H1 (cell line): ENCODE data around the gene LFNG. TPM values are rescaled to one million over a fixed set of nuclear protein-coding genes. Genes with fewer than 3 reads are reported as not detected.
"Not testable (repeated sequence)": the region's sequence is repeated elsewhere in the genome, so short reads cannot be mapped to it uniquely, and the experiment has no call there.

Experiments used
- CTCF ChIA-PET: fragments of 300-600 bp; sonication (Branson Sonifier 250); formaldehyde crosslinking; loops from one replicate; lab custom pipeline; 2021; ENCODE audit not compliant: partially characterized antibody; lab: Charles Lee
- POLR2A ChIA-PET: fragments of 300-600 bp; sonication (Branson Sonifier 250); formaldehyde crosslinking; loops from one replicate; lab custom pipeline; 2021; ENCODE audit warnings: inconsistent platforms; ENCODE audit not compliant: partially characterized antibody; lab: Charles Lee
- DNase-seq, 2 experiments: peaks; one replicate each; pipeline versions ENCODE4 v3.0.0 to v3.0.0-alpha.2; 2010 to 2022; ENCODE audit warnings: low spot score in 2 of 2, low read depth in 1 of 2, mixed read lengths in 1 of 2
- FAIRE-seq: peaks from 2 replicates; lab custom pipeline; 2011; peaks lifted over from hg19 to GRCh38; lab: Jason Lieb, UNC
- H2AFZ ChIP-seq: 2 replicates; pipeline ENCODE4 v1.8.1; 2012; ENCODE audit warnings: low read length, inconsistent platforms
- H2AK5ac ChIP-seq: 2 replicates; pipeline ENCODE4 v1.6.1; 2013; ENCODE audit warnings: low read depth, low read length
- H2BK120ac ChIP-seq: replicated peaks from 2 replicates; pipeline ENCODE3; 2013; ENCODE audit warnings: low read depth, low read length, inconsistent platforms
- H2BK12ac ChIP-seq: 2 replicates; pipeline ENCODE4 v1.6.1; 2013; ENCODE audit warnings: low read depth, low read length
- H2BK15ac ChIP-seq: 2 replicates; pipeline ENCODE4 v1.6.1; 2013; ENCODE audit warnings: low read length
- H2BK20ac ChIP-seq: 2 replicates; pipeline ENCODE4 v1.6.1; 2013; ENCODE audit warnings: low read length
- H2BK5ac ChIP-seq: 2 replicates; pipeline ENCODE4 v1.6.1; 2013; ENCODE audit warnings: low read depth, low read length
- H3K14ac ChIP-seq: 2 replicates; pipeline ENCODE4 v1.6.1; 2013; ENCODE audit warnings: inconsistent platforms; ENCODE audit not compliant: insufficient read length
- H3K18ac ChIP-seq: 2 replicates; pipeline ENCODE4 v1.6.1; 2013; ENCODE audit warnings: low read length; ENCODE audit errors: extremely low read depth
- H3K23ac ChIP-seq: 2 replicates; pipeline ENCODE4 v1.6.1; 2013; ENCODE audit warnings: inconsistent platforms; ENCODE audit not compliant: insufficient read length
- H3K23me2 ChIP-seq: 2 replicates; pipeline ENCODE4 v1.6.1; 2013; ENCODE audit warnings: low read depth, low read length
- H3K27ac ChIP-seq: 2 replicates; pipeline ENCODE4 v1.6.1; 2011; ENCODE audit warnings: low read depth, low read length, inconsistent platforms
- H3K27me3 ChIP-seq, 4 experiments: replicated peaks in 1 of 4; 1 replicate in 1 of 4; 2 replicates in 3 of 4; pipeline versions ENCODE4 v1.6.1 to v1.8.1; 2011 to 2013; ENCODE audit warnings: low read length in 3 of 4, mild to moderate bottlenecking in 3 of 4, inconsistent platforms in 2 of 4, mixed read lengths in 2 of 4, moderate library complexity in 1 of 4; ENCODE audit not compliant: control insufficient read depth in 3 of 4, insufficient read depth in 3 of 4; ENCODE audit errors: extremely low read depth in 1 of 4
- H3K36me3 ChIP-seq, 4 experiments: 2 replicates each; pipeline versions ENCODE4 v1.6.1 to v1.8.1; 2011 to 2013; ENCODE audit warnings: mild to moderate bottlenecking in 4 of 4, low read length in 3 of 4, moderate library complexity in 2 of 4, control low read depth in 1 of 4, inconsistent platforms in 1 of 4; ENCODE audit not compliant: insufficient read depth in 4 of 4, control insufficient read depth in 2 of 4
- H3K4ac ChIP-seq: replicated peaks from 2 replicates; pipeline ENCODE3; 2013; ENCODE audit warnings: low read length, low read depth, mixed read lengths, inconsistent platforms; ENCODE audit not compliant: insufficient read length
- H3K4me1 ChIP-seq, 4 experiments: replicated peaks in 1 of 4; 1 replicate in 1 of 4; 2 replicates in 3 of 4; pipeline versions ENCODE4 v1.6.1 to v1.8.1; 2011 to 2013; ENCODE audit warnings: low read length in 3 of 4, inconsistent platforms in 2 of 4, mixed read lengths in 1 of 4; ENCODE audit not compliant: insufficient read depth in 4 of 4, control insufficient read depth in 3 of 4
- H3K4me2 ChIP-seq, 2 experiments: 2 replicates each; pipeline versions ENCODE4 v1.6.1 to v1.8.1; 2011 to 2013; ENCODE audit warnings: low read depth in 2 of 2, low read length in 2 of 2, control low read depth in 1 of 2, inconsistent platforms in 1 of 2, mild to moderate bottlenecking in 1 of 2; ENCODE audit not compliant: insufficient read depth in 1 of 2
- H3K4me3 ChIP-seq, 4 experiments: fragments of 200-600, 300-600 bp in 1 of 4; sonication (generic), shearing (Covaris generic), sonication (Bioruptor Twin) in 1 of 4; 2 replicates each; pipeline versions ENCODE4 v1.5.1 to v1.8.1; 2011 to 2016; ENCODE audit warnings: low read length in 4 of 4, low read depth in 3 of 4, control low read depth in 2 of 4, inconsistent platforms in 2 of 4, mild to moderate bottlenecking in 2 of 4, mixed read lengths in 1 of 4, moderate library complexity in 1 of 4; ENCODE audit not compliant: insufficient read depth in 2 of 4; ENCODE audit errors: extremely low read depth in 1 of 4
- H3K56ac ChIP-seq: replicated peaks from 2 replicates; pipeline ENCODE3; 2013; ENCODE audit warnings: low read depth, mild to moderate bottlenecking, mixed read lengths, low read length, inconsistent platforms; ENCODE audit not compliant: insufficient read length
- H3K79me1 ChIP-seq: 2 replicates; pipeline ENCODE4 v1.6.1; 2013; ENCODE audit warnings: low read depth, low read length, control low read depth
- H3K79me2 ChIP-seq, 2 experiments: 2 replicates each; pipeline versions ENCODE4 v1.6.1 to v1.8.1; 2012 to 2013; ENCODE audit warnings: low read length in 2 of 2, mild to moderate bottlenecking in 2 of 2, inconsistent platforms in 1 of 2; ENCODE audit not compliant: insufficient read depth in 2 of 2, control insufficient read depth in 1 of 2
- H3K9ac ChIP-seq, 4 experiments: replicated peaks in 1 of 4; 1 replicate in 1 of 4; 2 replicates in 3 of 4; pipeline versions ENCODE4 v1.6.1 to v1.8.1; 2011 to 2013; ENCODE audit warnings: low read depth in 3 of 4, low read length in 3 of 4, control low read depth in 2 of 4, mild to moderate bottlenecking in 2 of 4, moderate library complexity in 2 of 4, inconsistent platforms in 1 of 4; ENCODE audit errors: extremely low read depth in 1 of 4
- H3K9me3 ChIP-seq, 2 experiments: 2 replicates each; pipeline versions ENCODE4 v1.6.1 to v1.8.1; 2012 to 2013; ENCODE audit warnings: mild to moderate bottlenecking in 2 of 2, moderate library complexity in 2 of 2, control low read depth in 1 of 2, inconsistent platforms in 1 of 2, low read depth in 1 of 2, low read length in 1 of 2, mixed read lengths in 1 of 2; ENCODE audit not compliant: insufficient read depth in 2 of 2
- H4K20me1 ChIP-seq, 2 experiments: replicated peaks in 1 of 2; 2 replicates each; pipeline versions ENCODE3 to v1.8.1; 2011 to 2013; ENCODE audit warnings: inconsistent platforms in 2 of 2, low read length in 2 of 2, mild to moderate bottlenecking in 1 of 2; ENCODE audit not compliant: insufficient read depth in 2 of 2, control insufficient read depth in 1 of 2
- H4K5ac ChIP-seq: 2 replicates; pipeline ENCODE4 v1.6.1; 2013; ENCODE audit warnings: low read length, low read depth, mixed read lengths, inconsistent platforms; ENCODE audit not compliant: insufficient read length
- H4K8ac ChIP-seq: 2 replicates; pipeline ENCODE4 v1.8.0; 2013; ENCODE audit warnings: mild to moderate bottlenecking, moderate library complexity, low read length, inconsistent platforms; ENCODE audit not compliant: insufficient read depth; ENCODE audit errors: extremely low read depth
- H4K91ac ChIP-seq: replicated peaks from 2 replicates; pipeline ENCODE3; 2013; ENCODE audit warnings: low read length, mixed read lengths, inconsistent platforms; ENCODE audit not compliant: insufficient read length
- WGBS, 2 experiments: shearing (Covaris generic) in 1 of 2; methylation state at CpG; one replicate each; pipeline versions ENCODE4 v1.1.6 to v1.1.7; 2013 to 2015; ENCODE audit warnings: low lambda C conversion rate in 2 of 2, mixed read lengths in 2 of 2, inconsistent platforms in 1 of 2, low coverage in 1 of 2, missing lambda C conversion rate in 1 of 2; ENCODE audit not compliant: insufficient replicate concordance in 2 of 2, insufficient coverage in 1 of 2, insufficient read length in 1 of 2; ENCODE audit errors: extremely low coverage in 1 of 2, missing lambda C conversion rate in 1 of 2; 5-methylcytosine and 5-hydroxymethylcytosine counted together
- polyA plus RNA-seq, 7 experiments: library from polyadenylated mRNA; depleted of rRNA in 3 of 7; stranded (reverse) in 5 of 7; unstranded in 2 of 7; fragments of >200 nt in 5 of 7; fragments of 200-250 nt in 2 of 7; gene quantifications; 1 replicate in 5 of 7; 2 replicates in 1 of 7; 4 replicates in 1 of 7; pipeline versions ENCODE4 v1.2.1 to v1.2.3, GENCODE V29; 2011 to 2013; ENCODE audit warnings: missing spikeins in 2 of 7, mixed read lengths in 2 of 7
- total RNA-seq: library from RNA; stranded (reverse); fragmentation: NEBNext Ultra II Directional; extraction: Animal tissue kit (Norgen Biotek cat#: 25700); gene quantifications from 2 replicates; pipeline ENCODE4 v1.2.1, GENCODE V29; 2021

Gene LFNG
- total and polyA plus RNA-seq, 2 of the 8 experiments (the other 6 are each of a cell fraction or from before 2014, with no cell fraction given): 31.6 to 35.6 TPM

- CTCF ChIA-PET: interaction anchor here (1.7 kb wide), 1 partner anchor 53 kb away, joined by 4 read pairs; no protein-coding TSS in a partner anchor
- H3K79me1 ChIP-seq, H3K4ac ChIP-seq, H3K9ac ChIP-seq, H3K23ac ChIP-seq, H2AFZ ChIP-seq, H4K20me1 ChIP-seq, H2BK20ac ChIP-seq, H3K27me3 ChIP-seq, H2BK15ac ChIP-seq, H3K79me2 ChIP-seq, H2BK12ac ChIP-seq, H3K4me3 ChIP-seq, H4K8ac ChIP-seq, H3K9me3 ChIP-seq, H2AK5ac ChIP-seq, H3K18ac ChIP-seq, DNase-seq, H3K4me1 ChIP-seq, H4K91ac ChIP-seq, H3K14ac ChIP-seq, H3K23me2 ChIP-seq, H2BK5ac ChIP-seq, H3K4me2 ChIP-seq, H3K56ac ChIP-seq, H2BK120ac ChIP-seq, H4K5ac ChIP-seq, FAIRE-seq, H3K27ac ChIP-seq: not testable (repeated sequence)
- 87% methylated on average over 16 of the region's 19 CpGs; no CpG with 5 or more reads in 1 of the 2 experiments for WGBS, 2 experiments
- peaks cover 7 to 27% (median 9%) of the 10 kb centered on the region in 4 experiments; a peak in 6 of 8 replicates for H3K36me3 ChIP-seq
- POLR2A ChIA-PET: interaction anchor here (0.7 to 2.4 kb wide), 3 partner anchors 9 to 86 kb away, joined by 3 to 6 read pairs (median 3); no protein-coding TSS in a partner anchor
Measured at GRCh38 chr7:2535872-2536627, 16.5 kb downstream of the LFNG start.
